MM.1S (cell line): ENCODE results near the gene DENND1A.
A peak's percentile ranks its signal among the peaks of the same experiment; 100 is the strongest.

Experiments used
- DNase-seq: peaks from one replicate; pipeline ENCODE4 v3.0.0-alpha.2; 2015
- H2AFZ ChIP-seq: fragments of 300-600 bp; sonication (generic); 2 replicates; pipeline ENCODE4 v1.6.0; 2016; ENCODE audit warnings: antibody characterized with exemption, low read length
- H3F3A ChIP-seq: fragments of 300-600 bp; sonication (generic); 2 replicates; pipeline ENCODE4 v1.6.1; 2016; ENCODE audit warnings: mild to moderate bottlenecking, antibody characterized with exemption, low read length, moderate library complexity, mixed read lengths; ENCODE audit not compliant: insufficient read depth
- H3K27ac ChIP-seq: fragments of 300-600 bp; sonication (generic); 2 replicates; pipeline ENCODE4 v1.5.1; 2016; ENCODE audit warnings: mild to moderate bottlenecking, low read length
- H3K27me3 ChIP-seq: fragments of 300-600 bp; sonication (generic); replicated peaks from 2 replicates; pipeline ENCODE4 v1.6.0; 2016; ENCODE audit warnings: low read length; ENCODE audit not compliant: insufficient read depth
- H3K36me3 ChIP-seq: fragments of 300-600 bp; sonication (generic); replicated peaks from 2 replicates; pipeline ENCODE4 v1.6.1; 2016; ENCODE audit warnings: mild to moderate bottlenecking, low read length, mixed read lengths; ENCODE audit not compliant: insufficient read depth
- H3K4me1 ChIP-seq: fragments of 300-600 bp; sonication (generic); 2 replicates; pipeline ENCODE4 v1.6.1; 2016; ENCODE audit warnings: low read length, mixed read lengths
- H3K4me2 ChIP-seq: fragments of 300-600 bp; sonication (generic); 2 replicates; pipeline ENCODE4 v1.6.0; 2016; ENCODE audit warnings: low read depth, low read length
- H3K4me3 ChIP-seq: fragments of 300-600 bp; sonication (generic); 2 replicates; pipeline ENCODE4 v1.5.1; 2016; ENCODE audit warnings: low read length, mixed read lengths
- H3K79me2 ChIP-seq: fragments of 300-600 bp; sonication (generic); 2 replicates; pipeline ENCODE4 v1.6.1; 2016; ENCODE audit warnings: mixed run types, low read length, mixed read lengths
- H3K9ac ChIP-seq: fragments of 300-600 bp; sonication (generic); 2 replicates; pipeline ENCODE4 v1.6.1; 2016; ENCODE audit warnings: low read length, mixed read lengths
- H3K9me2 ChIP-seq: fragments of 300-600 bp; sonication (generic); replicated peaks from 2 replicates; pipeline ENCODE4 v1.6.1; 2016; ENCODE audit warnings: mild to moderate bottlenecking, low read length, mixed read lengths; ENCODE audit not compliant: insufficient read depth
- H3K9me3 ChIP-seq: fragments of 300-600 bp; sonication (generic); replicated peaks from 2 replicates; pipeline ENCODE4 v1.6.1; 2016; ENCODE audit warnings: mild to moderate bottlenecking, low read length, mixed read lengths; ENCODE audit not compliant: insufficient read depth
- H4K20me1 ChIP-seq: fragments of 300-600 bp; sonication (generic); 2 replicates; pipeline ENCODE4 v1.6.1; 2016; ENCODE audit warnings: mild to moderate bottlenecking, low read length, moderate library complexity, mixed read lengths; ENCODE audit not compliant: insufficient read depth
- CTCF ChIP-seq: fragments of 300-600 bp; sonication (generic); IDR thresholded peaks from 2 replicates; pipeline ENCODE4 v1.5.1; 2016; ENCODE audit warnings: antibody characterized with exemption, low read length, mixed read lengths
- EZH2 ChIP-seq: fragments of 300-600 bp; sonication (generic); optimal IDR thresholded peaks from 2 replicates; pipeline ENCODE3; 2017; ENCODE audit warnings: low read depth, mild to moderate bottlenecking, antibody characterized with exemption, low read length, mixed read lengths
- EZH2phosphoT487 ChIP-seq: fragments of 300-600 bp; sonication (generic); IDR thresholded peaks from 2 replicates; pipeline ENCODE4 v1.6.1; 2018; ENCODE audit warnings: antibody characterized with exemption, low read length

DENND1A gene

DNA sequence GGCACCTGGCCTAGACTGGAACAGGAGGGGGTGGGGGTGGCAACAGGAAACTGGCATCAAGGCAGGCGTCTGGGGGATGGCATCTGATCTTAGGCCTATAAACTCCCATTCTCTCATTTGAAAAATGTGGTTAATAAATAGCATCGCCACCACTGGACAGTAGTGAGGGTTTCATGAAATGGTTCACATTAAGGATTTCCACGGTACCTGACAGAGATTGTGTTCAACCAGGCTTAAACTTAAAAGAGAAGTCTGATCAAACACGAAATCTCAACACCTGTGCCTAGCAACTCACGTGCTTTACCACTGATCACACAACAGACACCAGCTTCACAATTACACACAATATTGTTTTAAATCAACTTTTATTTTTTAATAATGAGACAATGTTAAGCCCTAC lies 3.0 kb downstream of the DENND1A start:
- no peaks in the 10 kb centered on the region; the same call in 1 of the 2 replicates for H4K20me1 ChIP-seq
- TF ChIP-seq EZH2 (no peak), CTCF (no peak)
- H3K9me2 ChIP-seq, result no peaks in the 10 kb centered on the region
- H3K9ac ChIP-seq, result no peak overlapping the region
- peaks cover 56% of the 10 kb centered on the region for H3K79me2 ChIP-seq
- no peaks in the 10 kb centered on the region for H3K27me3 ChIP-seq
- H3K4me3 ChIP-seq, result no peak overlapping the region
- no peak for DNase-seq
- no peak overlapping the region for H2AFZ ChIP-seq
- H3F3A ChIP-seq, result peaks cover 18% of the 10 kb centered on the region
- no peaks in the 10 kb centered on the region for H3K9me3 ChIP-seq
- H3K36me3 ChIP-seq, result no peaks in the 10 kb centered on the region
- H3K4me1 ChIP-seq, result peaks cover 24% of the 10 kb centered on the region
- no peak overlapping the region for H3K27ac ChIP-seq
- 0 out of 2 replicates have a peak overlapping the region, but pooled peaks have one; percentile 81 for H3K4me2 ChIP-seq

- DNase-seq, result no peak
- Histone ChIP-seq H3K9ac (no peak overlapping the region), H3K27ac (no peak overlapping the region), H3K4me3 (no peak overlapping the region), H3K9me2 (no peaks in the 10 kb centered on the region), H4K20me1 (no peaks in the 10 kb centered on the region; the same call in 1 of the 2 replicates), H3K9me3 (no peaks in the 10 kb centered on the region), H3F3A (peaks cover 18% of the 10 kb centered on the region), H3K4me2 (no peak overlapping the region), H3K79me2 (peaks cover 60% of the 10 kb centered on the region), H3K27me3 (no peaks in the 10 kb centered on the region), H3K36me3 (no peaks in the 10 kb centered on the region), H3K4me1 (peaks cover 24% of the 10 kb centered on the region), H2AFZ (no peak overlapping the region)
- no peak for TF ChIP-seq CTCF
- no peak for TF ChIP-seq EZH2
- TF ChIP-seq EZH2phosphoT487, result no peak
Observed at GRCh38 chr9:123925819-123926218, 4.1 kb downstream of the DENND1A start.

- Histone ChIP-seq H3K27me3 (no peaks in the 10 kb centered on the region), H3K9me2 (no peaks in the 10 kb centered on the region), H3F3A (peaks cover 18% of the 10 kb centered on the region), H3K36me3 (no peaks in the 10 kb centered on the region), H3K9ac (no peak overlapping the region), H4K20me1 (no peaks in the 10 kb centered on the region; the same call in 1 of the 2 replicates), H3K9me3 (no peaks in the 10 kb centered on the region), H3K4me2 (no peak overlapping the region), H3K27ac (no peak overlapping the region), H3K79me2 (peaks cover 60% of the 10 kb centered on the region), H2AFZ (no peak overlapping the region), H3K4me1 (peaks cover 20% of the 10 kb centered on the region), H3K4me3 (no peak overlapping the region)
- DNase-seq, result no peak
- TF ChIP-seq EZH2phosphoT487, result no peak
- TF ChIP-seq EZH2, result no peak
- TF ChIP-seq CTCF, result no peak
Observed at GRCh38 chr9:123925161-123925560, 4.8 kb downstream of the DENND1A start.
